DMS153 treated with DMSO at 0.1 percent for 48 hours (cell line): ENCODE measurements around the gene ESPN.

Source experiments
- DNase-seq: peaks from one replicate; lab custom pipeline; 2025; ENCODE audit not compliant: unreplicated experiment; lab: John Stamatoyannopoulos, UW

ESPN gene

GRCh38 chr1:6508816-6509189, 84.2 kb downstream of the ESPN start:
- no peak for DNase-seq

- DNase-seq, result no peak
Measured at GRCh38 chr1:6509220-6509918, 84.8 kb downstream of the ESPN start.

- no peak for DNase-seq
Measured at GRCh38 chr1:6509919-6510291, 85.3 kb downstream of the ESPN start.

- no peak for DNase-seq
Measured at GRCh38 chr1:6510493-6510892, 85.9 kb downstream of the ESPN start.
